Tibial artery (tissue), 4 donors: ENCODE results near the gene NEUROD1.

ENCODE experiments used
- DNase-seq, 2 donors: peaks; one replicate each; pipeline ENCODE4 v3.0.0-alpha.2; 2019
- H3K27ac ChIP-seq, 2 donors: fragments of 200-600 bp; sonication (generic) in 1 of 2; 1 replicate in 1 of 2; 2 replicates in 1 of 2; pipeline ENCODE4 v1.5.1; 2018 to 2019; ENCODE audit warnings: mild to moderate bottlenecking in 1 of 2
- H3K27me3 ChIP-seq, 2 donors: fragments of 200-600 bp; sonication (generic) in 1 of 2; one replicate each; pipeline versions ENCODE4 v1.5.1 to v1.6.0; 2016 to 2019
- H3K36me3 ChIP-seq, 3 donors: fragments of 200-600 bp; sonication (generic) in 2 of 3; one replicate each; pipeline ENCODE4 v1.5.1; 2016 to 2019; ENCODE audit warnings: mild to moderate bottlenecking in 2 of 3
- H3K4me1 ChIP-seq, 4 donors: fragments of 200-600 bp; sonication (generic) in 2 of 4; 1 replicate in 3 of 4; 2 replicates in 1 of 4; pipeline ENCODE4 v1.5.1; 2016 to 2019
- H3K4me3 ChIP-seq, 2 donors: fragments of 200-600 bp; sonication (generic) in 1 of 2; 1 replicate in 1 of 2; 2 replicates in 1 of 2; pipeline ENCODE4 v1.5.1; 2018 to 2019; ENCODE audit warnings: mild to moderate bottlenecking in 2 of 2
- H3K9me3 ChIP-seq, 3 donors: fragments of 200-600 bp; sonication (generic) in 1 of 3; one replicate each; pipeline ENCODE4 v1.5.1; 2016 to 2019
- CTCF ChIP-seq, 2 experiments: fragments of 200-600 bp in 1 of 2; fragments of 450-650 bp in 1 of 2; IDR thresholded peaks; one replicate each; pipeline ENCODE4 v1.5.1; 2017 to 2019; ENCODE audit warnings: antibody characterized with exemption in 2 of 2, mild to moderate bottlenecking in 1 of 2, moderate library complexity in 1 of 2
- intact Hi-C: fragments of 100-400 bp; cut with DNase I; formaldehyde crosslinking; loops from one replicate; pipeline ENCODE4 v1.15.0; 2023; ENCODE audit warnings: low total_unique reads

Gene NEUROD1

DNA sequence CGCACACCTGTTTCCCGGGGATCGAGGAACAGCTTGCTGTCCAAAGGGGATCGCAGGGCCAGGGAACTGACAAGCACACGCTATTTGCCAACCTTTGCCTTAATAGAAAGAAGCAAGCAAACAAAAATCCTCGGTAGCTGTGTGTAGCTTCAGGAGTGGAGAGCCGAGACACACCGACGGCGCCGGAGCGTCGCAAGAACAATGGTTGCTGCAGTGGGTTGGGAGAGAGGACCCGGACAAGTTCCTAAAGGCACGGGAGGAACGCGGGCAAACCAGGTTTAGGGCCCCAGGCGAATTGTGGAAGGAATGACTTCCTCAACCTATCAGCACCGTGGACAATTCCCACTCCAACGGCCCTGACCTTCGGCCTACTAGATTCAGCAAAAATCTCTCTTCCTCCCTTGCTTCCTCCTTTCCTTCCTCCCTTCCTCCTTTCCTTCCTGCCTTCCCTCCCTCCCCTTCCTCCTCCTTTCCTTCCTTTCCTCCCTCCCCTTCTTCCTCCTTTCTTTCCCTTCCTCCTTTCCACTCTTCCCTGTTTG, 4.9 kb upstream of the NEUROD1 start:
- DNase-seq, result no peak
- no peak overlapping the region for H3K4me3 ChIP-seq
- TF ChIP-seq CTCF (IDR thresholded peaks at IDR 0.05), result no peak
- H3K36me3 ChIP-seq, result no peaks in the 10 kb centered on the region
- H3K27me3 ChIP-seq, result peaks cover 0 to 76% of the 10 kb centered on the region in 2 donors
- no peak overlapping the region for H3K27ac ChIP-seq
- H3K9me3 ChIP-seq, result no peaks in the 10 kb centered on the region
- intact Hi-C loops, result no loop called here
- peaks cover 0 to 40% (median 30%) of the 10 kb centered on the region in 4 donors for H3K4me1 ChIP-seq

DNA sequence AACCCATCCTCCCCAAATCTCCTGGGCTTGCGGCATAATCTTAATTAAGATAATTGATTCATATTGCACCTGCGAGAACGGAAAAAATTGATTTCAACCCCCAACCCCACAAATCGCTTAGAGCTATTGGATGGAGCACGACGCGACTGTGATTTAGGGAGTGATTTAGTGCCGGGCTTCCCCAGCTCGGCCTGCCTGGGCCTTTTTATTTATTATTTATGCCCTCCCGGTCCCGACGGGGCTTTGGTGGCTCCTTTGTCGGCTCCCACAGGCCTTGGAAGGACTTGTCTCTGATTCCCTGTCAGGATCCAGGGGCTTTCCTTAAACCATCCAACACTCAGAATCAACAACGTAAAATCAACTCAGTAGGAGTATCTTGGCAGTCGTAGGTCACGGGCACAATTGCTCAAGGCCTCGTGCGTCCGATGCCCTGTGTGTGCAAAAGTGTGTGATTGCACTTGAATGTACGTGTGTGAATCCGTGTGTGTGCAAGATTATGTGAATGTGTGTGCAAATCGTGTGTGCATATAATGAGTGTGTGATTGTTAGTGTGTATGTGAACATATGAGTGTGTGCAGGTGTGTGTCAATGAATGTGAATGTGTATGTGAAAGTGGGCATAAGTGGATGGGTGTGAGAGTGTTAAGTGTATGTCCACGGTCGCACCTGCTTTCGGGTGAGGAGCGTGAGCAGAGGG, 4.3 kb upstream of the NEUROD1 start:
- Histone ChIP-seq H3K4me3 (peak overlapping the region in 1 of 2 donors; percentile 25), H3K27me3 (peaks cover 0 to 82% of the 10 kb centered on the region in 2 donors), H3K4me1 (peaks cover 0 to 40% (median 31%) of the 10 kb centered on the region in 4 donors), H3K36me3 (no peaks in the 10 kb centered on the region), H3K9me3 (no peaks in the 10 kb centered on the region), H3K27ac (no peak overlapping the region)
- DNase-seq, result no peak
- no peak for TF ChIP-seq CTCF (IDR thresholded peaks at IDR 0.05)
- intact Hi-C loops, result no loop called here

DNA sequence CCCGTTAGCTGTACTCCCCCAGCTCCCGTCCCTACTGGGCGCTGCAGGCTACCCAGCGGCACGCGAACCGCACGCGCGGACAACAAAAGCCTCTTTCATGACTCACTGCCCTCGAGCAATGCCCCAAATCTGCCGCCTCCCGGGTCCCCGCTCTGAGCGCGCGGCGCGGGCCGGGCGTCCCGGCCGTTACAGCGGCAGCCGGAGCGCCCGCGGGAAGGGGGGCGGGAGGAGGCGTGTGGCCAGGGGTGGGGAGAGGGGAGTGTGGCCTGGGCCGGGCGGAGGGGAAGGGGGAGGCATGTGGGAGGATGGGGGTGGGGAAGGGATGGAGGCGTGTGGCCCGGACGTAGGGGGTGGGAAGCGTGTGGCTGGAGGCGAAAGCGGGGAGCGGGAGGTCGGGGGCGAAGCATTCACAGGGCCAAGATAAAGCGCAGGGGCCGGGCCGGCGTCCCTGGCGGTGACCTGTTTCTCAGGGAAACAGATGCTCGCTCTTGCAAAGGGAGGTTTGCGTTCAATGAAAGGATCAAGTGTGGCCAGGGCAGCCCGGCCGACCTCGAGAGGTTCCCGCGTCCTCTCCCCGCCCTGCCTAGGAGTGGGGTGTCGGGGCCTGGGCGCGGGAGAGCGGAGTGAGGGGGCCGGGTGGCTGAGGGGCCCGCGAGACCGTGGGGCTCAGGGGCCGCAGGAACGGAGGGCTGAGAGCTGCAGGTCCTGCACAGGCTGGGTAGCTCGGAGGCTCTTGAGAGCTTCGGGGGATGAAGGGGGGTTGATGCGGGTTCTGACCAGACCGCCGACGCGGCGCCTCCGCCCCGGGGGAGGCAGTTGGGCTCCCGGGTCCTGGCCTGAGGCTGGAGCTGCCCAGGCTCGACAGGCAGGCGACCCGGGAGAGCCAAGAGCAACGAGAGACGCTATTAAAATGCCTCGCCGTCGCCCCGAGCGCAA, 3.5 kb upstream of the NEUROD1 start:
- intact Hi-C loops, result no loop called here
- no peak for TF ChIP-seq CTCF (IDR thresholded peaks at IDR 0.05)
- no peaks in the 10 kb centered on the region for H3K9me3 ChIP-seq
- no peak for DNase-seq
- no peak overlapping the region for H3K27ac ChIP-seq
- peaks cover 0 to 86% of the 10 kb centered on the region in 2 donors for H3K27me3 ChIP-seq
- H3K36me3 ChIP-seq, result no peaks in the 10 kb centered on the region
- peaks cover 0 to 40% (median 31%) of the 10 kb centered on the region in 4 donors for H3K4me1 ChIP-seq
- H3K4me3 ChIP-seq, result peak overlapping the region in 1 of 2 donors; percentile 25

DNA sequence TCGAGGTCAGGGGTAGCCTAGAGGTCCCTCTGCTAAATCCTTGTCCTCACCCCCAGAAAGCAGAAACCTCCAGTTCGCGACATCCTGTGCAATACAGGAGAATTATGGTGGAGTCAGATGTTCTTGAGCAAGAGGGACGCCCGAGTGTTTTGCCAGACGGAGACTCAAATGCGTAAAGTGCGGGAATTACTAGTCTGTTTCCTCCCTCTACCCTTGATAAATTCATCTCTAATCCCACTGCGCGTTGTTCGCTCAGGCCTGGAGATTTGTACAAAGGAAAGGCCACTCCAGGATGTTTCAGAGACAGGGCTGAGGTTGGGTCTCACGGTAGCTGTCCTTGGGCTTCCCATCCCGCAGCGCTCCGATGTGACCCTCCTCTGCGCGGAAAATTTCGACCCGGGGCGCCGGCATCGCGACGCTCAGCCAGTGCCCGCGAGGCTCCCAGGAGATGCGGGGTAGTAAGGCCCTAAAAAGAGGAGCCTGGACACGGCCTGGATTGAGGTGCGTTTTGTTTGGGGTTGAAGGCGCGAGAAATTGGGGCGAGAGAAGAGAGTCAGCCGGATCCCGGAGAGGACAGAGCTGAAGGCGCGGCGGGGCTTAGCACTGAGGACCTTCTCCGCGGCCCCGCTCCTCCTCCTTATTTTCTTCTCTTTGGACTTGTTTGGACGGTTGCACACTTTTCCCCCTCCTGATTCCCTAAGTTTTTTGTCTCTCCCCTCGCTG, 2.6 kb upstream of the NEUROD1 start:
- TF ChIP-seq CTCF (IDR thresholded peaks at IDR 0.05), result no peak
- H3K36me3 ChIP-seq, result no peaks in the 10 kb centered on the region
- peaks cover 0 to 93% of the 10 kb centered on the region in 2 donors for H3K27me3 ChIP-seq

More for the DNA sequence above, 2.6 kb upstream of the NEUROD1 start:
- Histone ChIP-seq H3K4me3 (peak overlapping the region in 1 of 2 donors; percentile 25), H3K9me3 (peaks cover 0 to 5% (median 0%) of the 10 kb centered on the region in 3 donors), H3K4me1 (peaks cover 0 to 40% (median 31%) of the 10 kb centered on the region in 4 donors), H3K27ac (no peak overlapping the region)
- intact Hi-C loops, result no loop called here
- DNase-seq, result no peak
